ENCODE results near the gene TCF7.
"Not testable (repeated sequence)": the region's sequence is repeated elsewhere in the genome, so short reads cannot be mapped to it uniquely, and the experiment has no call there.

Gene TCF7

GRCh38 chr5:134148316-134148715, 33.8 kb downstream of the TCF7 start:
- no peak overlapping the region for H3K4me3 ChIP-seq (ENCODE audit: low read depth, low read length)
- no peak for DNase-seq (ENCODE audit: low read depth)
- TF ChIP-seq CTCF (conservative IDR thresholded peaks at IDR 0.05; ENCODE audit: low read depth, low read length) = no peak

GRCh38 chr5:134148986-134149539, 34.6 kb downstream of the TCF7 start:
- DNase-seq (ENCODE audit: low read depth) = no peak
- TF ChIP-seq CTCF (conservative IDR thresholded peaks at IDR 0.05; ENCODE audit: low read depth, low read length) = no peak

GRCh38 chr5:134149571-134150303, 35.3 kb downstream of the TCF7 start:
- peak; percentile 20 for DNase-seq (ENCODE audit: low read depth)
- H3K4me3 ChIP-seq (ENCODE audit: low read depth, low read length) = no peak overlapping the region
- TF ChIP-seq CTCF (conservative IDR thresholded peaks at IDR 0.05; ENCODE audit: low read depth, low read length) = no peak

More at GRCh38 chr5:134148986-134149539, 34.6 kb downstream of the TCF7 start:
- H3K4me3 ChIP-seq (ENCODE audit: low read depth, low read length) = no peak overlapping the region

DNA sequence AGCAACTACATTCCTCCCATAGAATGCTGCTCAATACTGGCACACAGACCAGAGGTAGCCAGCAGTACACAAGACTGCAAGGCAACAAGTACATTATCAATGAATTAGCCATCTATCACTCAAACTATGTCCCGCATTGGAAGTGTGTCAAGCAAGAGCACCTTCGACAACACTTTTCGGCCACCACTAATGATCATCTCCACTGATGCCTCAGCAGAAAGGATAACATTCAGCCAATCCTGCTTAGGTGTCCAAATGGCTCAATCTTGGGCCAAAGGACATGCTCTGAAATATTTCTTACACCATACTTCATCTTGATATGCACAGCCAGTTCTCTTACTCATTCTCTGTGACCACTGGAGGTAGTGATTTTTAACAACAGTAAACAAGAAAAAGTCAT, 37.2 kb downstream of the TCF7 start:
- no peak for TF ChIP-seq CTCF (conservative IDR thresholded peaks at IDR 0.05; ENCODE audit: low read depth, low read length)
- H3K4me3 ChIP-seq (ENCODE audit: low read depth, low read length) = no peak overlapping the region
- DNase-seq (ENCODE audit: low read depth) = peak; percentile 57

GRCh38 chr5:134152173-134152832, 37.8 kb downstream of the TCF7 start:
- DNase-seq (ENCODE audit: low read depth) = peak; percentile 36
- not testable (repeated sequence) for H3K4me3 ChIP-seq (ENCODE audit: low read depth, low read length)

DNA sequence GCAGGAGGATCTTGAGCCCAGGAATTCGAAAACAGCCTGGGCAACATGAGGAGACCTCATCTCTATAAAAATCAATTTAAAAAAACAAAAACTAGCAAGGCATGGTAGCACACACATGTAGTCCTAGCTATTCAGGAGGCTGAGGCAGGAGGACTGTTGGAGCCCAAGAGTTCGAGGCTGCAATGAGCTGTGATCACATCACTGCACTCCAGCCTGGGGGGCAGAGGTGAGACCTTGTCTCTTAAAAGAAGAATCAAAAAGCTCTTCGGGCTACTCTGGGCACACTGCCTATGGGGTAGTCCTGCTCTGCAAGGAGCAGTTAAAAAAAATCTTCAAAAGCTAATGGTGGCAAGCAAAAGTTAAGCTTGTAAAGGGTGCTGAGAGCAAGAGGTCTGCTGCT, 38.8 kb downstream of the TCF7 start:
- H3K4me3 ChIP-seq (ENCODE audit: low read depth, low read length) = no peak overlapping the region
- no peak for DNase-seq (ENCODE audit: low read depth)
- TF ChIP-seq CTCF (conservative IDR thresholded peaks at IDR 0.05; ENCODE audit: low read depth, low read length) = no peak

DNA sequence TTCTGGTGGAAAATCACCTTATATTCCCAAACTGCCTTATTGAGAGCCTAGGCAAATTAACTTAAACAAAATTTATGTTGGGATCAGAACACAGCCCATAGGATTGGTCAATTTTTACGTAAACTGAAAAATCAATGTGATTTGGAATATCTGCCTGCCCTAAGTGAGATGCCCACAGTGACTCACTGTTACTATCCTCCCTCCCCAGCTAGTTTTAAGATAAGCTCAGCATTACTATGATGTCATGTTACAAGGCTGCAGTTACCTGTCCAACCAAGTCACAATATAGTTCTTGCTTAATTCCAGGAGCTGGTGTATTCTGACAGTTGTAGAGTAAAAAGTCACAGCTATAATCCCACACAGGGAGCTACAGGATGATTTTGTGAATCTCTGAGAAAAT, 39.2 kb downstream of the TCF7 start:
- H3K4me3 ChIP-seq (ENCODE audit: low read depth, low read length) = no peak overlapping the region
- DNase-seq (ENCODE audit: low read depth) = peak; percentile 22
- no peak for TF ChIP-seq CTCF (conservative IDR thresholded peaks at IDR 0.05; ENCODE audit: low read depth, low read length)

All from choroid plexus epithelial cell (primary cell).